HCT116 (cell line): ENCODE results near the gene PDK4. TPM values are rescaled to one million over a fixed set of nuclear protein-coding genes. Genes with fewer than 3 reads are reported as not detected.
"Not testable (repeated sequence)": the region's sequence is repeated elsewhere in the genome, so short reads cannot be mapped to it uniquely, and the experiment has no call there.

ENCODE experiments used
- ATAC-seq: fragments of 200-7000 bp; cut with Tn5 transposase; 2 replicates; pipeline ENCODE4 v1.9.1; 2020; ENCODE audit warnings: mild to moderate bottlenecking, moderate library complexity
- BruUV-seq: library from RNA; stranded (reverse); fragments of 400-500 nt; replicated peaks from 2 replicates; lab custom pipeline; 2021; lab: Mats Ljungman, UMichigan
- CTCF ChIA-PET: fragments of 300-600 bp; sonication (Branson Sonifier 250); formaldehyde crosslinking; loops from one replicate; lab custom pipeline; 2021; ENCODE audit warnings: antibody characterized with exemption; lab: Charles Lee
- POLR2A ChIA-PET: fragments of 300-600, 350-600 bp; sonication (Branson Sonifier 250); formaldehyde crosslinking; loops from one replicate; lab custom pipeline; 2021; ENCODE audit warnings: antibody characterized with exemption; lab: Charles Lee
- RAD21 ChIA-PET, 2 experiments: fragments of 300-600 bp; sonication (Branson Sonifier 250); formaldehyde crosslinking; loops; one replicate each; lab custom pipeline; 2023; ENCODE audit warnings: low total read pairs in 2 of 2; ENCODE audit not compliant: uncharacterized antibody in 2 of 2, unreplicated experiment in 2 of 2, low non-redundant PET in 1 of 2; lab: Charles Lee
- DNase-seq: peaks from one replicate; pipeline ENCODE4 v3.0.0-alpha.2; 2010; ENCODE audit warnings: low read depth, low spot score
- H2AFZ ChIP-seq: fragments of 200-600 bp; shearing (Covaris generic), sonication (generic); 2 replicates; pipeline ENCODE4 v1.6.1; 2017; ENCODE audit warnings: low read depth, mixed run types, mixed read lengths, antibody characterized with exemption, low read length; ENCODE audit not compliant: poor library complexity, severe bottlenecking
- H3K27ac ChIP-seq: 2 replicates; pipeline ENCODE4 v1.5.1; 2012; ENCODE audit warnings: low read depth, low read length
- H3K27me3 ChIP-seq: fragments of 200-600 bp; sonication (generic); 2 replicates; pipeline ENCODE4 v1.6.1; 2016; ENCODE audit warnings: mixed run types, low read length, mixed read lengths; ENCODE audit not compliant: insufficient read depth
- H3K36me3 ChIP-seq, 2 experiments: fragments of 200-500 bp in 1 of 2; fragments of 200-600 bp in 1 of 2; sonication (Bioruptor generic) in 1 of 2; sonication (generic) in 1 of 2; 2 replicates each; pipeline versions ENCODE4 v1.5.1 to v1.6.1; 2014 to 2016; ENCODE audit warnings: low read length in 2 of 2, inconsistent platforms in 1 of 2, mixed read lengths in 1 of 2, mixed run types in 1 of 2; ENCODE audit not compliant: insufficient read depth in 2 of 2, control insufficient read depth in 1 of 2
- H3K4me1 ChIP-seq, 2 experiments: fragments of 200-600 bp in 1 of 2; sonication (generic) in 1 of 2; 2 replicates each; pipeline versions ENCODE4 v1.5.1 to v1.6.1; 2012 to 2017; ENCODE audit warnings: low read length in 2 of 2, inconsistent platforms in 1 of 2, mild to moderate bottlenecking in 1 of 2, mixed read lengths in 1 of 2, mixed run types in 1 of 2, moderate library complexity in 1 of 2; ENCODE audit not compliant: insufficient read depth in 2 of 2, control insufficient read depth in 1 of 2
- H3K4me2 ChIP-seq: fragments of 200-600 bp; sonication (generic); 2 replicates; pipeline ENCODE4 v1.6.1; 2017; ENCODE audit warnings: mixed run types, low read length, mixed read lengths
- H3K4me3 ChIP-seq, 2 experiments: fragments of 200-600 bp in 1 of 2; sonication (generic) in 1 of 2; replicated peaks in 1 of 2; 2 replicates each; pipeline ENCODE4 v1.5.1; 2011 to 2016; ENCODE audit warnings: low read length in 2 of 2, control low read depth in 1 of 2, low read depth in 1 of 2, mild to moderate bottlenecking in 1 of 2, mixed read lengths in 1 of 2, mixed run types in 1 of 2
- H3K79me2 ChIP-seq: fragments of 200-600 bp; sonication (generic); 2 replicates; pipeline ENCODE4 v1.6.1; 2017; ENCODE audit warnings: mild to moderate bottlenecking, mixed run types, low read length, moderate library complexity, mixed read lengths; ENCODE audit not compliant: insufficient read depth
- H3K9ac ChIP-seq: fragments of 200-600 bp; sonication (generic); 2 replicates; pipeline ENCODE4 v1.6.1; 2016; ENCODE audit warnings: low read length, mixed read lengths
- H3K9me2 ChIP-seq: fragments of 200-600 bp; sonication (generic), shearing (Covaris generic); 2 replicates; pipeline ENCODE4 v1.6.1; 2017; ENCODE audit warnings: mixed run types, mild to moderate bottlenecking, moderate library complexity; ENCODE audit not compliant: insufficient read depth
- H3K9me3 ChIP-seq, 2 experiments: fragments of 200-500 bp in 1 of 2; fragments of 200-600 bp in 1 of 2; sonication (Bioruptor generic) in 1 of 2; sonication (generic) in 1 of 2; 2 replicates each; pipeline ENCODE4 v1.6.1; 2014 to 2017; ENCODE audit warnings: low read length in 2 of 2, mixed read lengths in 2 of 2, inconsistent platforms in 1 of 2, low read depth in 1 of 2, mild to moderate bottlenecking in 1 of 2, mixed run types in 1 of 2, moderate library complexity in 1 of 2; ENCODE audit not compliant: control insufficient read depth in 1 of 2, insufficient read depth in 1 of 2
- H4K20me1 ChIP-seq: fragments of 200-600 bp; sonication (generic), shearing (Covaris generic); 2 replicates; pipeline ENCODE4 v1.6.1; 2017; ENCODE audit warnings: mixed run types, mild to moderate bottlenecking, moderate library complexity; ENCODE audit not compliant: insufficient read depth
- EZH2phosphoT487 ChIP-seq: fragments of 200-600 bp; IDR thresholded peaks from 2 replicates; pipeline ENCODE4 v1.6.1; 2018; ENCODE audit warnings: antibody characterized with exemption, borderline replicate concordance
- FOSL1 ChIP-seq: IDR thresholded peaks from 2 replicates; pipeline ENCODE4 v1.6.1; 2012; ENCODE audit warnings: low read depth
- TCF7L2 ChIP-seq: IDR thresholded peaks from 2 replicates; pipeline ENCODE4 v1.7.0; 2011; ENCODE audit warnings: borderline replicate concordance, inconsistent platforms; ENCODE audit not compliant: insufficient read depth, insufficient read length; ENCODE audit errors: extremely low read depth
- intact Hi-C: fragments of 100-400 bp; cut with micrococcal nuclease; formaldehyde crosslinking; loops from 2 replicates; pipeline ENCODE4 v1.10.0; 2022
- total RNA-seq: library from RNA; stranded (reverse); gene quantifications from one replicate; pipeline ENCODE4 v1.2.1, GENCODE V29; 2021; ENCODE audit not compliant: unreplicated experiment

The PDK4 gene
- total RNA-seq, 1 experiment from 2014 or later, result 2.1 TPM

DNA sequence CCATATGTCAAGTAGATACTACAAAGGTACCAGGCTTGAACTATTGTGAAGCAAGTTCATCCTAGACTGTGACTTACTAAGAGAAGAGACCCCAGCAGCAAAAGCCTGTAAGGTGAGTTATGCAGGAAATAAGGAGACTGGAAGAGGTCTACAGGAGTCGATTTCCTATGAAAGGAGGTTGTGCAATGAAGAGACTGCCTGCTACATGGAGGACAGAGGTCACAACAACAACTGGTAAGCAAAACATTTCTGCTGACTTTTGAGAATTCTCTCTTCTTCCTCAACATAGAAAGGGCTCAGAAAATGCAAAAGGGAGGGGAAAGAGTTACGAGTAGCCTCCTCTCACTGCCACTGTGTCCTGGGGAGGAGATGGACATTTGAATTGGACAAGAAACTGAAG, 42.4 kb downstream of the PDK4 start:
- Histone ChIP-seq H3K27me3 (no peaks in the 10 kb centered on the region), H3K79me2 (no peaks in the 10 kb centered on the region), H3K9ac (no peak overlapping the region), H3K4me2 (no peak overlapping the region), H3K4me3 (no peak overlapping the region), H3K4me1 (peaks cover 5 to 12% of the 10 kb centered on the region in 2 experiments; a peak in 3 of 4 replicates), H3K9me3 (no peaks in the 10 kb centered on the region), H3K36me3 (no peaks in the 10 kb centered on the region), H3K27ac (no peak overlapping the region), H4K20me1 (no peaks in the 10 kb centered on the region), H3K9me2 (no peaks in the 10 kb centered on the region), H2AFZ (no peak overlapping the region)
- CTCF ChIA-PET, result no interaction called here
- DNase-seq, result no peak
- no peak for ATAC-seq
- RAD21 ChIA-PET, result no interaction called here
- BruUV-seq, result no TSS peak
- POLR2A ChIA-PET, result no interaction called here
- no peak for TF ChIP-seq EZH2phosphoT487
- no peak for TF ChIP-seq FOSL1
- no peak for TF ChIP-seq TCF7L2
- intact Hi-C loops, result no loop called here

GRCh38 chr7:95552010-95552926, 44.0 kb downstream of the PDK4 start:
- H3K36me3 ChIP-seq, DNase-seq, H3K9ac ChIP-seq, BruUV-seq, H2AFZ ChIP-seq, intact Hi-C loops, H3K27ac ChIP-seq, H3K79me2 ChIP-seq, H3K27me3 ChIP-seq, ATAC-seq, H3K9me2 ChIP-seq, H4K20me1 ChIP-seq, CTCF ChIA-PET, H3K9me3 ChIP-seq, H3K4me3 ChIP-seq, RAD21 ChIA-PET, H3K4me2 ChIP-seq: not testable (repeated sequence)
- POLR2A ChIA-PET, result interaction anchor here (1.3 kb wide), 1 partner anchor 138 kb away, joined by 3 read pairs; no protein-coding TSS in a partner anchor
- peaks cover 5 to 12% of the 10 kb centered on the region in 2 experiments; a peak in 3 of 4 replicates for H3K4me1 ChIP-seq
